Colonic mucosa (tissue), 4 donors: ENCODE measurements around the gene IRF7. TPM values are rescaled to one million over a fixed set of nuclear protein-coding genes. Genes with fewer than 3 reads are reported as not detected.
A peak's percentile ranks its signal among the peaks of the same experiment; 100 is the strongest.

Experiments used
- DNase-seq: peaks from one replicate; pipeline ENCODE4 v3.0.0-alpha.2; 2020
- H3K27ac ChIP-seq: fragments of 200-600 bp; one replicate; pipeline ENCODE4 v1.8.0; 2021
- H3K27me3 ChIP-seq: fragments of 200-600 bp; one replicate; pipeline ENCODE4 v1.8.0; 2021
- H3K36me3 ChIP-seq: fragments of 200-600 bp; one replicate; pipeline ENCODE4 v1.8.0; 2021
- H3K4me1 ChIP-seq: fragments of 200-600 bp; one replicate; pipeline ENCODE4 v1.8.0; 2021; ENCODE audit warnings: mild to moderate bottlenecking
- H3K4me3 ChIP-seq: fragments of 200-600 bp; one replicate; pipeline ENCODE4 v1.8.0; 2021
- H3K9ac ChIP-seq, 2 donors: one replicate each; pipeline ENCODE4 v1.7.0; 2013; ENCODE audit warnings: control low read depth in 2 of 2, low read depth in 2 of 2, low read length in 2 of 2
- H3K9me3 ChIP-seq: fragments of 200-600 bp; one replicate; pipeline ENCODE4 v1.8.0; 2021
- CTCF ChIP-seq: fragments of 200-600 bp; IDR thresholded peaks from one replicate; pipeline ENCODE4 v1.8.0; 2022; ENCODE audit warnings: antibody characterized with exemption, mild to moderate bottlenecking
- intact Hi-C: fragments of 100-400 bp; cut with DNase I; formaldehyde crosslinking; loops from one replicate; pipeline ENCODE4 v1.14.1; 2022
- total RNA-seq, 2 donors: library from RNA; stranded (reverse); fragmentation: NEBNext Ultra II Directional in 1 of 2; extraction: Animal tissue kit (Norgen Biotek cat#: 25700) in 1 of 2; gene quantifications; one replicate each; pipeline ENCODE4 v1.2.1, GENCODE V29; 2021
- donor health status: healthy.
- donor health status: DM: no; HTN: no; CAD: no.
- donor health status: DM: no; HTN: no; CAD: no.

Gene IRF7
- total RNA-seq, 2 donors from 2014 or later = 22.1 to 25.6 TPM

GRCh38 chr11:581752-582151 is 34.0 kb downstream of the IRF7 start:
- TF ChIP-seq CTCF = no peak
- Histone ChIP-seq H3K27me3 (no peaks in the 10 kb centered on the region), H3K9ac (no peak overlapping the region), H3K9me3 (no peaks in the 10 kb centered on the region), H3K4me1 (peaks cover 8% of the 10 kb centered on the region), H3K4me3 (no peak overlapping the region), H3K36me3 (peaks cover 7% of the 10 kb centered on the region), H3K27ac (no peak overlapping the region)
- DNase-seq = no peak
- intact Hi-C loops = no loop called here

- peaks cover 3% of the 10 kb centered on the region for H3K36me3 ChIP-seq
- H3K4me1 ChIP-seq = peaks cover 8% of the 10 kb centered on the region
- no peak for TF ChIP-seq CTCF
- H3K27me3 ChIP-seq = no peaks in the 10 kb centered on the region
- H3K9ac ChIP-seq = no peak overlapping the region
- no peak overlapping the region for H3K27ac ChIP-seq
- intact Hi-C loops = no loop called here
- no peak overlapping the region for H3K4me3 ChIP-seq
- DNase-seq = no peak
- H3K9me3 ChIP-seq = no peaks in the 10 kb centered on the region
These were observed 34.4 kb downstream of the IRF7 start for GRCh38 chr11:581342-581741.

GRCh38 chr11:579830-580601 is 35.7 kb downstream of the IRF7 start:
- peaks cover 9% of the 10 kb centered on the region for H3K4me1 ChIP-seq
- no peak overlapping the region for H3K4me3 ChIP-seq
- TF ChIP-seq CTCF = no peak
- no peak for DNase-seq
- no peak overlapping the region for H3K27ac ChIP-seq
- intact Hi-C loops = loop anchor here (5.0 kb wide), 1 partner anchor 37 kb away; the partner anchor contains the start of gene IRF7
- no peaks in the 10 kb centered on the region for H3K9me3 ChIP-seq
- no peaks in the 10 kb centered on the region for H3K27me3 ChIP-seq
- H3K9ac ChIP-seq = no peak overlapping the region
- H3K36me3 ChIP-seq = no peaks in the 10 kb centered on the region

- no peaks in the 10 kb centered on the region for H3K27me3 ChIP-seq
- TF ChIP-seq CTCF = no peak
- no peak for DNase-seq
- peak overlapping the region in 1 of 2 donors; percentile 62 for H3K9ac ChIP-seq
- H3K27ac ChIP-seq = no peak overlapping the region
- H3K9me3 ChIP-seq = no peaks in the 10 kb centered on the region
- intact Hi-C loops = loop anchor here (5.0 kb wide), 1 partner anchor 39 kb away; the partner anchor contains the start of gene IRF7
- H3K4me3 ChIP-seq = no peak overlapping the region
- no peaks in the 10 kb centered on the region for H3K36me3 ChIP-seq
- peaks cover 16% of the 10 kb centered on the region for H3K4me1 ChIP-seq
These were observed 37.3 kb downstream of the IRF7 start for GRCh38 chr11:578276-579035.

- H3K27me3 ChIP-seq = no peaks in the 10 kb centered on the region
- H3K9me3 ChIP-seq = no peaks in the 10 kb centered on the region
- no peak for DNase-seq
- H3K9ac ChIP-seq = peak overlapping the region; percentile 62 to 92
- no peaks in the 10 kb centered on the region for H3K36me3 ChIP-seq
- intact Hi-C loops = loop anchor here (5.0 kb wide), 1 partner anchor 40 kb away; the partner anchor contains the start of gene IRF7
- peak overlapping the region; percentile 78 for H3K4me3 ChIP-seq
- TF ChIP-seq CTCF = no peak
- H3K4me1 ChIP-seq = peaks cover 16% of the 10 kb centered on the region
- no peak overlapping the region for H3K27ac ChIP-seq
These were observed 38.2 kb downstream of the IRF7 start for GRCh38 chr11:577611-577894.
